ENCODE data around the gene GRIN2C.

DNA sequence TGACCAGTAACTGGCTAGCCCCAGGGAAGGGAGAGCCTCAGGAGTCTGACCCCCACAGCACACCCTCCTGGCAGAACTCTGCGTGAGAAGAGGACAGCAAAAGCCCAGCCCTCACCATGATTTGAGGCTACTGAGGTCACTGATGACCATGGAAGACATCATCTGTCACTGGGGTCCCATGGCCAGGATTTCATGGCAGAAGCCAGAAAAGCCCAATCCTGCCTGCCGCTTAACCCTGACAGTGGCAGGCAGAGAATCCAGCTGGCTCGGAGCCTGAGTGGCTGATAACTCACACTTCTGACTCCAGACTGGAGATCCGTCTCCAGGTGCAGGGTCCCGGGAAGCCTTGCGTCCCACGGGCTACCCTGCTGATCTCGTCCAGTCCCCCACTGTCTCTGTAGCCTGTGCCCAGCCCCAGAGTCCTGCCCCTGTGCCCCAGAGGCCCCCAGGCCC lies 17.5 kb downstream of the GRIN2C start:
- TF ChIP-seq, protein P1, sequence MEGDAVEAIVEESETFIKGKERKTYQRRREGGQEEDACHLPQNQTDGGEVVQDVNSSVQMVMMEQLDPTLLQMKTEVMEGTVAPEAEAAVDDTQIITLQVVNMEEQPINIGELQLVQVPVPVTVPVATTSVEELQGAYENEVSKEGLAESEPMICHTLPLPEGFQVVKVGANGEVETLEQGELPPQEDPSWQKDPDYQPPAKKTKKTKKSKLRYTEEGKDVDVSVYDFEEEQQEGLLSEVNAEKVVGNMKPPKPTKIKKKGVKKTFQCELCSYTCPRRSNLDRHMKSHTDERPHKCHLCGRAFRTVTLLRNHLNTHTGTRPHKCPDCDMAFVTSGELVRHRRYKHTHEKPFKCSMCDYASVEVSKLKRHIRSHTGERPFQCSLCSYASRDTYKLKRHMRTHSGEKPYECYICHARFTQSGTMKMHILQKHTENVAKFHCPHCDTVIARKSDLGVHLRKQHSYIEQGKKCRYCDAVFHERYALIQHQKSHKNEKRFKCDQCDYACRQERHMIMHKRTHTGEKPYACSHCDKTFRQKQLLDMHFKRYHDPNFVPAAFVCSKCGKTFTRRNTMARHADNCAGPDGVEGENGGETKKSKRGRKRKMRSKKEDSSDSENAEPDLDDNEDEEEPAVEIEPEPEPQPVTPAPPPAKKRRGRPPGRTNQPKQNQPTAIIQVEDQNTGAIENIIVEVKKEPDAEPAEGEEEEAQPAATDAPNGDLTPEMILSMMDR (IDR thresholded peaks at IDR 0.05): no peak
- TF ChIP-seq POLR2A (IDR thresholded peaks at IDR 0.05): no peak
